Inflammatory macrophage treated with lipopolysaccharide for 4 hours (primary cell): Measurements from ENCODE around the gene EPAS1.

Experiments
- DNase-seq: peaks from one replicate; pipeline ENCODE4 v3.0.0-alpha.2; 2020

EPAS1 gene

DNA sequence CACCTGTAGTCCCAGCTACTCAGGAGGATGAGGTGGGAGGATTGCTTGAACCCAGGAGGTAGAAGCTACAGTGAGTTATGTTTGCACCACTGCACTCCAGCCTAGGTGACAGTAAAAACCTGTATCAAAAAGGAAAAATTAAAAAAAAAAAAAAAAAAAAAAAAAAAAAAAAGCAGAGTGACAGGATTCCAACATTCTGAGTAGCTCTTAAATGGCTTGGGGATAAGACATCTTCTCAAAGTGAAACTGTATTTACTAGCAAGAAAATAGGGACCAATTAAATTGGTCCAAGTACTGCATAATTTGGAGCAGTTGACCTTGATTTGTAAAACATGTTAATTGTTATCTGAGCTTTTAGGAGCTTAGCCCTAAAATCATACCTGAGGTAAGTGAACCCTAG lies 116.4 kb downstream of the EPAS1 start:
- DNase-seq: no peak

GRCh38 chr2:46414701-46415100 lies 117.5 kb downstream of the EPAS1 start:
- DNase-seq: no peak

GRCh38 chr2:46416280-46416679 lies 119.1 kb downstream of the EPAS1 start:
- DNase-seq: no peak

GRCh38 chr2:46416739-46417403 lies 119.7 kb downstream of the EPAS1 start:
- no peak for DNase-seq

GRCh38 chr2:46420945-46421344 lies 123.7 kb downstream of the EPAS1 start:
- no peak for DNase-seq

- DNase-seq: no peak
Measured at GRCh38 chr2:46421361-46421760, 124.2 kb downstream of the EPAS1 start.

DNA sequence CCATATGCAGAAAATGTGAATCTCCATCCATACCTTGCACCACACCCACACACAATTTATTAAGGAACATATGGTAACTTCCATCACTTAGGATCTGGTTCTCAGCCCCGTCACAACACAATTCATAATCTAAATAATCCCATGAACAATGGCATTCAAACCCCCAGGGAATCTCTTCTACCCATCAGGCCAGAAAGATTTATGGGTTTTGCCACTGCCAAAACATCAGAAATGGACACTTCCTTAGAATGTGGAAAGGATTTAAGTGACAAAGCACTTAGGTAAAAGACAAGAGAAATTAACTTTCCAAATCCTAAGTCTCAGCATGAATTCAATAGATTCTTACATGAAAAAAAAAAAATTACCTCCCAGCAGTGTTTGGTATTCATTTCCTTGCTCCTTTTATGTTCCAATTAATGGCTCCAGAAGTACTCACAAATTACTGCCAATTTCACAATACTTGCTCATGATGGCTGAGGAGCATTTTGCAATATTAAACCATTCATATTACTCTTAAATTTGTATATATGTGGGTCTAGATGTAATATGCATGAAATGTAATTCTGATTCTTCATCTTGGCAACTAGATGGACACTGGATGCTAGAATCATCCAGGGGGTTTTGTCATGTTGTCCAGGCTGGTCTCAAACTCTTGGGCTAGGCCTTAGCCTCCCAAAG lies 125.6 kb downstream of the EPAS1 start:
- DNase-seq: no peak

- no peak for DNase-seq
Measured at GRCh38 chr2:46424937-46425336, 127.7 kb downstream of the EPAS1 start.

GRCh38 chr2:46428911-46429436 lies 131.8 kb downstream of the EPAS1 start:
- no peak for DNase-seq

GRCh38 chr2:46430413-46430812 lies 133.2 kb downstream of the EPAS1 start:
- DNase-seq: no peak

GRCh38 chr2:46430992-46431391 lies 133.8 kb downstream of the EPAS1 start:
- DNase-seq: no peak

GRCh38 chr2:46431481-46432235 lies 134.5 kb downstream of the EPAS1 start:
- no peak for DNase-seq

GRCh38 chr2:46434851-46435273 lies 137.7 kb downstream of the EPAS1 start:
- no peak for DNase-seq

DNA sequence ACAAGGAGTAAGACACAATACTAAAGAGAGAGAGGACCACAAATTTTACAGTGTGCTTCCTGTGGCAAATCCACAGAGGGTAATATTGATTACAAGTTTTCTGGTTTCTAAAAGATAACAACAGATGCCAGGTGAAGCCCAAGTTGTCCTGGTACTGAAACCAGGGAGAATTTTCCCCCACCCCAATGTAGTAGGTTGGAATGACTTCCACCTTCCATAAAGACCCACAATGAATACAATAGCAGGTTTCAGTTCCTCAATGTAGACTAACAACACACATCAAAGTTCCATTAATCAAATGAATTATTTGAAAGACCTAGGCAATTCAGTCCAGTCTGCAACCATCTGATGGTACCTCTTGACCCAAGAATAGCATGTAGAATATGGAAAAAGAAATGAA lies 138.1 kb downstream of the EPAS1 start:
- no peak for DNase-seq

- DNase-seq: no peak
Measured at GRCh38 chr2:46435796-46436360, 138.7 kb downstream of the EPAS1 start.
